Loucy (cell line): ENCODE data around the gene MFAP3L.

ENCODE experiments used
- CTCF ChIP-seq: fragments of 200-600 bp; sonication (generic); conservative IDR thresholded peaks from 2 replicates; pipeline ENCODE4 v1.5.1; 2014; ENCODE audit warnings: mild to moderate bottlenecking, antibody characterized with exemption, low read length
- EZH2phosphoT487 ChIP-seq: fragments of 200-600 bp; IDR thresholded peaks from 2 replicates; pipeline ENCODE4 v1.6.1; 2018; ENCODE audit warnings: antibody characterized with exemption, mild to moderate bottlenecking, moderate library complexity, borderline replicate concordance

- TF ChIP-seq CTCF (no peak), EZH2phosphoT487 (no peak)
Measured at GRCh38 chr4:170005472-170005871, 20.7 kb downstream of the MFAP3L start.
